ENCODE measurements around the gene SH2D1A.
"Not testable (repeated sequence)": the region's sequence is repeated elsewhere in the genome, so short reads cannot be mapped to it uniquely, and the experiment has no call there.

Gene SH2D1A

DNA sequence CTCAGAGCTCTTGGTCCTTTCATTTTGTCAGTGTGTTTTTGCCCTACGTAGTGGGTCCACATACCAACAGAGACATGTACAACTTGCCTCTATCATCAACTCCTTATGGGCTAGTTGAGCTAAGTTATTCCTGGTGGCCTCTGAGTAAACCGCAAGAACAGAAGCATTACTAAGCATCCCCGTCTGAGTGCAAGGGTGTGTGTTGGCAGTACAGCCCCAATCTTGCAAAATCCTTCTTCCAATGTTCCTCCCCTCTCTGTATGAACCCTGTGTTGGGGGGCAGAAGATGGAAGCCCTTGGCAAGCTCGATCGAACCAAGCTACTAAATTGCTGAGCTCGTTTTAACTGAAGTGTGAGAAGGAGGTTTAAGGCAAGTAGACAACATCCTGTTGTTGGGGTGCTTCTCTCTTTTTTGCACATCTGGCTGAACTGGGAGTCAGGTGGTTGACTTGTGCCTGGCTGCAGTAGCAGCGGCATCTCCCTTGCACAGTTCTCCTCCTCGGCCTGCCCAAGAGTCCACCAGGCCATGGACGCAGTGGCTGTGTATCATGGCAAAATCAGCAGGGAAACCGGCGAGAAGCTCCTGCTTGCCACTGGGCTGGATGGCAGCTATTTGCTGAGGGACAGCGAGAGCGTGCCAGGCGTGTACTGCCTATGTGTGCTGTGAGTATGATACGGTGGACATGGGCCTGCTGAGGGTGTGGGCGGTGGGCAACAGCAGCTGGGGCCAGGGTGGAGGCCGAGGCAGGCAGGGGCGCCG is at the start of gene SH2D1A:
SH2D1A (plus strand) TSS at position 447 of the 760 bp plus-strand sequence; CDS start at position 527, 80 bp downstream.
- peak; percentile 20 for DNase-seq

DNA sequence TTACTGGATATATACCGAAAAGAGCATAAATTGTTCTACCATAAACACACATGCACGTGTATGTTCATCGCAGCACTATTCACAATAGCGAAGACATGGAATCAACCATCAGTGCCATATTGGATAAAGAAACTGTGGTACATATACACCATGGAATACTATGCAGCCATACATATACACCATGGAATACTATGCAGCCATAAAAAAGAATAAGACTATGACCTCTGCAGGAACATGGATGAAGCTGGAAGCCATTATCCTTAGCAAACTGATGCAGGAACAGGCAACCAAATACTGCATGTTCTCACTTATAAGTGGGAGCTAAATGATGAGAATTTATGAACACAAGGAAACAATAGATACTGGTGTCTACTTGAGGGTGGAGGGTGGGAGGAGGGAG is 47.0 kb upstream of the SH2D1A start:
- not testable (repeated sequence) for DNase-seq

DNA sequence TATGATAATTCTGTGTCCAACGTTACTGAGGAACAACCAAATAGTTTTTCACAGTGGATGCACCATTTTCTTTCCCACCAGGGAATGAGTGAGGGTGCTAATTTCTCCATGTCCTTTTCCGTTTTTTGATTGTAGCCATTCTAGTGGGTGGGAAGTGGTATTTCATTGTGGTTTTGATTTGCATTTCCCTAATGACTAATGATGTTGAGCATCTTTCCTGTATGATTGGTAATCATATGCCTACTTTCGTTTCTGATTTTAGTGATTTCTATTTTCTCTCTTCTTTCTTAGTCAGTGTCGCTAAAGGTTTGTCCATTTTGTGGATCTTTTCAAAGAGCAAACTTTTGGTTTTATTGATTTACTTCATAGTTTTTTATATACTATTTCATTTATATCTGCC is 46.0 kb upstream of the SH2D1A start:
- no peak for DNase-seq

DNA sequence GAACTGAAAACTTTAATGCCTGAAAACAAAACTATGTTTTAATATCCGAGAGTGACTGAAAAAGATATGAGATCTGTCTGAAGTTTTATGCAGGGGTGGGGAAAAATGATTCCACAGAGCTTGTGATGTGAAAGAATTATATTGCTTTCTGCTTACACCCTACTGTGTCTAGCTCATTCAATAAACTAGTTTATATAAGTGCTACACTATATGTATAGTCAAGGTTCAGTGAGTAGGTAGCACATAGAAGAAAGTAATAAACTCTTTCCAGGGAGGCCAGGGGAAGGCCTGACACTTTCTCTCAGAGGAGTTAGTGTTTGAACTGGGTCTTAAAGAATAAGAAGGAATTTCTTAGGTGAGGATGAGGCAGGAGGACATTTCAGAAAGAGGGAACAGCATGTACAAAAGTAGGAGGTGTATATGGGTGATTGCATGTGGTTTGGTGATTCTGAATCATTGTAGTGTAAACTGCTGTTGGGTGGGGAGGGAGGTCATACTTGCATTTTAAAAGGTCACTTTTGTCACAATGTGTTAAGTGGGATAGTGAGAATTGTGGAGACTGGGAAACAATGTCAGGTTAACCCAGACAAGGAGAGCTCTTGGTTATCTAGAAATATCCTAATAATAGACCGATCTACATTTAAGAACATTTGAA is 39.0 kb upstream of the SH2D1A start:
- no peak for DNase-seq

DNA sequence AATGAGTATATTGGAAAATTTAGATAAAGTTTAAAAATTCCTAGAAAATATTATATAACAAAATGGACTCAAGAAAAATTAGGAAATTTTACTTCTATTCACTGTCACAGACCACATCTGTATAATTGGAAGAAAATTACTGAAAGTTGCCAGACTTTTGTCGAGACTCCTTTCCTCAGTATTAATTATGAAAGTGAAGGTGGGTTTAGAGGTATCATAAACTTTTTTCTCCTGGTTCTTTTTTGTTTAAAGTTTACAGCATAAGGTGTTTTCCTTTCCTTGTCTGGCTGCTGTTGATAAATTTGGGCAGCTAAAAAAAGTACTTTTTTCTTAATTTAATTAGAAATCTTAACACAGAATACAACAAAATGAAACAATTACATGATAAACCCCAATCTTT is 20.6 kb upstream of the SH2D1A start:
- no peak for DNase-seq

DNA sequence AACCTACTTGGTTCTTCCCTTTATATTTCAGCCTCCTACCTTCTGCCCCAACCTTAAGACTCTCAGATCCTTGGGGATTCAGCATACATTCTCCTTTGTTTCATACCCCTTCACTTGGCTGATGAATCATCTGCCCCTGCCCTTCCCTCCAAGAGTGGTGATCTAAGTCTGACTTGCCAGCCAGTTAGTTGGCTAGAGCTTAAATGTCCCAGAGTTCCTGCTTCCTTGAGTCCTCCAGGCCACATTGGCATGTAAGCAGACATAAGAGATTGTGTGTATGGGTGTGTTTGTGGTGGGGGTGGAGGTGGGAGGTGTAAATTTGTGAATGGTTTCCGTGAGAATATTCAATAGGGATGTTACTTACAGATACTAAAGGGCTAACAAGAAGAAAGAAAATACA is 17.6 kb upstream of the SH2D1A start:
- DNase-seq, result no peak

DNA sequence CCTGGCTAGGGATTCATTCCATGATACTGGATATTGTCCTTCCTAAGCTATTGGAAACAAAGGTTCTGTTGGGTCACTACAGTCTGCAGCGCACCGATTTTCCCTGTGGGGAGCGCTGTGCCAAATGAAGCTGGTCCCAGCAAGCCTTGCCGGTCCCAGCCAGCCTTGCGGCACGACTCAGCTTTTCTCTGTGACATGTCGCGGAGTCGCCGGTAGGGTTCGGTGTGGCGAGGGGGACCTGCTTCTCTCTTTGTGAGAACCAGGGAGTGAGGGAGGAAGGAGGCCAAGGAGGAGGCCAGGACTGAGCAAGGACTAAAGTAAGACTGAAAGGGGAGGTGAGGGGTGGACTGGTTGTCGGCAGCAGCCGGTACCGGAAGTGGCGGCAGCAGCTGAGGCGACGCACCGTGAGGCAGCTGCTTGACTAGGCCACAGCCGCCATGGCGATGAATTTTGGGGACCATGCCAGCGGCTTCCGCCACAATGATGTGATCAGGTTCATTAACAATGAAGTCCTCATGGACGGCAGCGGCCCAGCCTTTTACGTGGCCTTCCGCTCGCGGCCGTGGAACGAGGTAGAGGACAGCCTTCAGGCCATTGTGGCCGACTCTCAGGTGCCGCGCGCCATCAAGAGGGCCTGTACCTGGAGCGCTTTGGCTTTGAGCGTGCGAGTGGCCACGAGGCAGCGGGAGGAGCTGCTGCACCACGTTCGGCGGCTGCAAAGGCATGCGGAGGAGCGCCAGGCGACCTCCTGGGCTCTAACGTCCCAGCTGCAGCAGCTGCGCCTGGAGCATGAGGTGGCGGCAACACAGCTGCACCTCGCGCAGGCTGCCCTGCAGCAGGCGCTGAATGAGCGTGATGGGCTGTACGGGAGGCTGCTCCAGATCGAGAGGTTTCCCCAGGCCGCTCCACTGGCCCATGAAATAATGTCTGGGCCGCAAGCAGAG is 13.6 kb upstream of the SH2D1A start, which contains the start of gene TEX13D:
TEX13D (plus strand) TSS at position 180 of the 944 bp plus-strand sequence; CDS start at position 438, 258 bp downstream.
- no peak for DNase-seq

DNA sequence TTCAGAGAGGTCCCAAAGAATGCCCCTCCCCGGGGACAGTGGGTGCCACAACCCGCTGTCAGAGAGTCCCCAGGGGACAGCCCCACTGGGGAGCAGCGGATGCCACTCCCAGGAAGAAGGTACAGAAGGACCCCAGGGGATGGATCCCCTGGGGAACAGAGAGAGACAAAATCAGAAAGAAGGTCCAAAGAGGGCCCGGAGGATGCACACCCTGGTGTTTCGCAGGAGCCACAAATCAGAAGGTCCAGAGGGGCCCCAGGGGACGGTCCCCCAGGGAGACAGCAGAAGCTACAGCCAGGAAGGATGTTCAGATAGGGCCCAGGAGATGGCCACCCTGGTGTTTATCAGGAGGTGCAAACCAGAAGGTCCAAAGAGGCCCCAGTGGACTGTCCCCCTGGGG is 12.5 kb upstream of the SH2D1A start:
- no peak for DNase-seq

DNA sequence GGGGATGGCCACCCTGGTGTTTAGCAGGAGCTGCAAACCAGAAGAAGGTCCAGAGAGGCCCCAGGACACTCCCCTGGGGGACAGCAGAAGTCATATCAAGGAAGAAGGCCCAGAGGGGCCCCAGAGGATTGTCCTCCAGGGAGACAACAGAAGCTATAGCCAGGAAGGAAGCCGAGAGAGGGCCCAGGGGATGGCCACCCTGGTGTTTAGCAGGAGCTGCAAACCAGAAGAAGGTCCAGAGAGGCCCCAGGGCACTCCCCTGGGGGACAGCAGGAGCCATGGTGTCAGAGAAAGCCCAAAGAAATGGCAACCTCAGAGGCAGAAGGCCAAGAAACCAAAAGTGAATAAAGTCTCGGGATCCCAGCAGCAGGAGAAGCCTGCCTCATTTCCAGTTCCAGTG is 11.8 kb upstream of the SH2D1A start:
- not testable (repeated sequence) for DNase-seq

DNA sequence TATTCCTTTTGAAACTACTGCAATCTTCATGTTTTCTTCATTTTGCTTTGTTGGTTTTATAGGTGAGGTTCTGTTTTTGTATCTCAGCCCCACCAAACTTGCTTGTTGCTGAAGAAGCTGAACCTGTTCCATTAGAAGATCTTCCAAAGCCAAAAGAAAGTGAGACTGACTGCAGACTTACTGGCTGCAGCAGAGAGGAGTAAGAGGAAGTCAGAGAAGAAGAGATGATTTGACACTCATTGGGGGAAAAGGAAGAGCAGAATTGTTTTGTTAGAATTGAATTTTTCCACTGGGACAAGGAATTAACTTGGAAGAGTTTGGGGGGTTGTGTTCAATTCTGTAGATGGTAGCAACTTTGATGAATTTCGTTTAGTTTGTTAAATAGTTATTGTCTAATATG is 10.8 kb upstream of the SH2D1A start:
- DNase-seq, result no peak

DNA sequence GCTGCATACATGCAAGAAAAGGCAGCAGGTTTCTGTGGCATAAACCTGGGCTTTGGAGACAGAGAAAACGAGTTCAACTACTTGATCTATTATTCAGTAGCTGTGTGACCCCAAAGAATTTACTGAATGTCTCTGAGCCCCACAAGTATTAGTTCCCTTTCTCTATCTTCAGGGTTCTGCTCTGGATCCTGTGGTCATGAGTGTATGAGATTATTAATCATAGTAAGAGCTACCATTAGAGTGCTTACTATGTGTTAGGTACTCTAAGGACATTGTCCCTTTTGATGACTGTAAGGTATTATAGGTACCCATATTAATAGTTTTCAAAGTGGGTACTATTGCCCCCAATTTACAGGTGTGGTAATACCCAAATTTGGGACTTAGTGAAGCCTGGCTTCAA is 8.4 kb upstream of the SH2D1A start:
- no peak for DNase-seq

DNA sequence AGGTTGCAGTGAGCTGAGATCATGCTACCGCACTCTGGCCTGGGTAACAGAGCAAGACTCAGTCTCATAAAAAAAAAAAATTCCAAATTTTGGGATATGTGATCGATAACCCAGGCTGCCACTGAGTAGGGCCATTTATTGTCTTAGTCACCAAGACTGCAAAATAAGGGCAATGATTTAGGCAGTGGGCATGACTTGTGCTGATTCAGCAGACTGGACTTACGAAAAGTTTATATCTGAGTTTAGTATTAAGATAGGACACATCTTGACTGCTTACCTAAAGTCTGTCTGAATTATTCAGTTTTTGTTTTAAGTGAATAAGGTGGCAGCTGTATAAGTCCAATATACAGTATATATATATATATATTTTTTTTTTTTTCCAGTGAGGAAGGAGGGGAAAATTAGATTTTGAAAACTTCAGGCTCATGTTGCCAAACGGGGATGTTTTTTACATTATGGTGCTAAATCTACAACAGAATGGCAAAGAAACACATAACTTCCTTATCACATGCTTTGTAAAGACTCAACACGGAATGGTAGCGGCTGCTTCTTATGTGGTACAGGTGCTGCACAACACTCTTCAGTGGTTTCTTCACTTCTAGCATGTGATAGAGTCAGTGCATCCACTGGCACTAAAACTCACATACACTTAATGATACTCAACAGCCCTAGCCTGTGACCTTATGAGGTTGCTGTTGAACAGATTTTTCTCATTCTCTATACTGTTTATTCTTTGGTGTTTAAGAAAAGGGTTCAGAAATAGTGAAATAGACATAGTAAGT is 7.4 kb upstream of the SH2D1A start:
- DNase-seq, result no peak

DNA sequence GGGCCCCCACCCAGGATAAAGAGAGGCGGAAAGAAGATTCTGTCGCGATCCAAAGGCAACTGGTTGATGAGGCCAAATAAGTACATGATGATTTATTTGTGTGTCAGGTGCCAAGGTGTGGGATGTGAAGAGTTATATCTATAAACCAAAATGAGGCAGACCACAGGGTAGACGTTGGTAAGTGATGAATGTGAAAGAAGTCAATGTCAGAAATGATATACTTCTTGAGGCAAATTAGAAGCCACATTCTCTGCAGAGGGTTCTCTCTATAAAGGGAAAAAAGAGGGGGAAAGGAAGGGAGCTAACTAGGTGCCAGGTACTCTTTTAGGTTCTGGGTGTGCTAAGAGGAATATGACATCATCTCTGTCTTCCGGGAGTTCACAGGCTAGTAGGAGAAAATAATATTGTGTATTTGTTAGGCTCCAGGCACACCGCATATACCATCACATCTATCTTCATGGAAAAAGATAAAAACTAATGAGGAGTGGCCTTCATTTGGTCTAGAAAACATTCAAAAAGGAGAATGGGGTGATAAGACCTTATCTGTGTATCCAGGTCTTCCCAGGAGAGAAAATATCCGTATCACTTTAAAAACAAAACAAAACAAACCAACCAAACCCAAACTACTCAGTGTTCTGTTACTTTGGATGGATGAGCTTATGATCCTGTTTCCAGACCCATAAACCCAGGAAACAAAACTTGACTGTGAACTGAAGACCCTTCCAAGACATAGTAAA is 4.8 kb upstream of the SH2D1A start:
- DNase-seq, result peak; percentile 9

DNA sequence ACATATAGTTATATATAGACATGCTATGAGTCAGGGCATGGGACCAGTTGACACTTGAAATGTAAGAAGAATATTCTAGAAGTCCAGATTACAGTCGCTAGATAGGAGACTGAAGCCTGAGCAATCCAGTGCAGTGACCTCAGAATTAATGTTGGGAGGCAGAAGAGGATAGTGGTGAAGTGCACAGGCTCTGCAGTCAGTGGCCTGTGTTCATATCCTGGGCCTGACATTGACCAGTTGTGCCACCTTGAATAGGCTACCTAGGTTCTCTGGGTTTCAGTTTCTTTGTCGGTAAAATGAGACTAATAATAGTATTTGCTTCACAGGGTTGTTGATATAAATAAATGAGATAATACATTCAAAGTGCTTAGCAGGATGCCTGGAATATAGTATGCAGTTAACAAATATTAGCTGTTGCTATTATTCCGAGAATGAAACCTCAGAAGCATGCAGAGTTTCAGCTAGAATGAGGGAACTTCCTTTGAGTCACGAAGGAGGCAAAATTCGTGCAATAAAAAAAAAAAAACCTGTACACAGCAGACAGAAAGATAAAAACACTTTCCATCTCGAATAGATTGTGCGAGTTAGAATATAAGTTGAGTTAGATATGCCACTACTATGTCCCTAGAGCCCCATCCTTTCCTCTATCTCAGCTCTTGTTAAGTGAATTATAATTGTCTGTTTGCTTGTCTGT is 4.0 kb upstream of the SH2D1A start:
- DNase-seq, result no peak

DNA sequence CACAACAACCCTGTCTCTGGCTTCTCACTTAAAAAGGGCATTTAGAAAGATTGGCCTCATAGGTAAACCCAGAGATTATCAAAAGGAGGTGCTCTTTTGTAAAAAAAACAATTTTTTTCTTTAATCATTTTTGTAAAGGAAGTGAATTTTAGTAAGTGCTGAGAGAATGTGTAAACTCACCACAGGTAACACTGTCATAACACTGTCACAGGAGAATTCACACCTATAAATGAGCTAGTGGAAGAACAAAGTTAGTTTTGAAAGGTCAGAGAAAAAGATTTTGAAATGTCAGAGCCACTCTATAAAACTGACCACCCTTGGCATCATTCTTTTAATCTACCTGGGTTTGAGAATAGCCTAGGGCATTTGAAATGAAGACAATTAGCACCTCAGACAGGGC is 3.3 kb upstream of the SH2D1A start:
- no peak for DNase-seq

DNA sequence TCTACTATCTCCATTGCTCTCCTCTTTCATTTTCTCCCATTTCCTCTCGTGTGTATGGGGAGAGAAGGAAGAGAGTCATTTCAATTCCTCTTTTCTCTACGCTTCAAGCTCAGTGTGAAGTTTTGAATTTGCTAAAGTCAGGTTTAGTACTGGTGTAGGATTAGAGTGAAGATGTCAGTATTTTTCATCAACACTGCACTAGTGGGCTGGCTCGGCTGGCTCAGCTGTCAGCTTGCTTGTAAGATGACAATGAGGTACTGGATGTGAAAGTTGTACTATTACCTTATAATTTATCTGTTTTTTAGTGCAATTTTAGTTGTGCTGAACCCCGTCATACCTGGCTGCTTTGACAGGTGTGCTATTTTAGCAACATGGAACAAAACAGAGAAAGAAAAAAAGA is 2.1 kb upstream of the SH2D1A start:
- DNase-seq, result no peak

DNA sequence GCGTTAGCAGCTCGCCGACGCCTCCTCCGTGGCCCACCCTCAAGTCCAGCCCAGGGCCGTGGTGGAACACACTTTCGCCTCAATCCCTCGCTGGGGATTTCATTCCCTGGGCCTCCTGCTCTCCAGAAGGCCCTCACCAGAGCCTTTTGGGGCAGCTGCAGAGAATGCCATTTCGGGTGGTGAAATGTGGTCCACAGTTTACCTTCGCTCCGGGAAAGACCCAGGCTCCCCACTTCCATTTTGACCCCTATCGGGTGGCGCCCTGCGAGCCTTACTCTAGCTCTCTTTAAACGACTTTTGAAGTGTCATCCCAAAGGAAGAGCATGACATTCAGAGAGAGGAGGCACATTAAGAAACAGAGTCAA is 496 bp downstream of the SH2D1A start:
- no peak for DNase-seq

DNA sequence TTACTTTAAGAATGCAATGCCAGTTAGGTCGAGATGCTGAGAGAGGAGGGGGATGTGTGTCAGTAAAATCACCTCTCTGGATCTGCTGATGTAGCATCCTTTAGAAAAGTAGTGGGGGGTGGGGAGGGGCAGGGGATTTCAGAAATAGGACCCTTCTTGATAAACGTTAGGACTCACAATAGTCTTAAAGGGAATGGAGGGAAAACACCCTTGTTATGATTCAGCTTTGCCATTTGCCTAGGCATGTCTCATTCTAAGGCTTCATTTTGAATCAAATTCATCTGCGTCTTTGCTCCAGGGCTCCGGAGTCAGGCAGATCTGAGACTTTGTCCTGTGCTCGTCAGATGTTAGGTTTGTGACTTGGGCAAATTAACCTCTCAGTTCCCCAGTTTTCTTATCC is 879 bp downstream of the SH2D1A start:
- DNase-seq, result peak; percentile 49

DNA sequence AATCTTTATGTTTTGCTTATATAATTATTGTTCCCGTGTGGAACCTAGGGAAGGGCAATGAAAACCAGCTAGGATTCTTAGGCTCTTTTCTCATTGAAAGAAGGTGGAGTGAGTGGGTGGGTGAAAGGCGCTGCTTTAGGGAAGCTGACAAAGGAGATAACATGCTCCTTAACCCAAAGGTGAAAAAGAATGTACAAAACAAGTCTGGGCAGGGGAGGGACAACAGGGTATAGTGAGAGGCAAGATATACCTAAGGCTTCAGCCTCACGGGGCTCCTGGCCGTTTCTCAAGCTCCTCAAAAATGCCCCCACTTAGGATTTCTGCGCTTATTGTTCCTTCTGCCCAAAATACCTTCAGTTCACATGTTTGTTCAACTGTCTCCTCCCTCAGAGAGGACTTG is 1.8 kb downstream of the SH2D1A start:
- DNase-seq, result no peak

DNA sequence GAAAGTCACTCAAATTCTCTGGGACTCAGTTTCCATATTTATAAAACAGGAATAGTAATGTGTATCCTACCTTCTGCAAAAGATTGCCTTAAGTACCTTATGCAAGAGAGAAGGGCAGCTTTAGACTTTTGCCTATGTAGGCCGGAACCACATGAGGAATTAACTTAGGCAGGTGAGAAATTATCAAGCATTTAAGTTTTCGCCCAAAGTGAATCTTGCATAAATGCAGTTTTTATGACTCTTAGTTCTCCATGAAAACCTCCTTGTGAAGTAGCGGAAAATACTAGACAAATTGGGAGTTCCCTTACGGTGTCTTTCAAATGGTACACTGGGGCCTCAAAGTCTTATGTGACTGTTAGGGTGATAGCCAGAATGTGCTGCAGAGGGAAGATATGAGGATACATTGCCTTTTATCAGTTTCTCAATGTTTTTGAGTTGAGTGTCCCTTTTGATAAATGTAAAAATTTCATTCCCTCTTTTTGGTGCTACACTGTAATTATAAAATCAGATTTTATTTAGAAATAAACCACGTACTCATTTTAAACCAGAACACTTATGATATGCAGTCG is 2.6 kb downstream of the SH2D1A start:
- no peak for DNase-seq

DNA sequence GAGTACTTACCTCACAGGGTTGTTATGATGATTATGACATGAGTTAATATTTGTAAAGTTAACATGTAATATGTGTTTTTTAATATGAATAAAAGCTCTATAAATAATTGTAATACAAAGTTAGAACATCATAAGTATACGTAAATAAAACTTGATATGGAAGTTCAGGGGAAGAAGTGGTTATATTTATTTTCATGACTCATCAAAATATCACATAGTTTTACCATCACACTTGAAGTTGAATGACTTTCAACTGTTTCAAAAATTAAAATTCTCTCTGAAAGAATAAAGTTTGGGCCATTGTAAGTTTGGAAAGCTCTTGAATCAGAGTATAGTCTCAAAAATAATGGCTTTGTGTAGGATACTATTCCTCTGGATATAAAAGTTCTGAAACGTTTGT is 8.3 kb downstream of the SH2D1A start:
- no peak for DNase-seq
